GM20431 (cell line): Measurements from ENCODE around the gene SMIM5.

Experiments
- in situ Hi-C: fragments of 300-500 bp; cut with MseI, MboI; formaldehyde crosslinking; loops from one replicate; pipeline ENCODE4 v1.15.0; 2020; ENCODE audit warnings: low sequenced_read_pairs; ENCODE audit not compliant: unreplicated experiment

The SMIM5 gene

DNA sequence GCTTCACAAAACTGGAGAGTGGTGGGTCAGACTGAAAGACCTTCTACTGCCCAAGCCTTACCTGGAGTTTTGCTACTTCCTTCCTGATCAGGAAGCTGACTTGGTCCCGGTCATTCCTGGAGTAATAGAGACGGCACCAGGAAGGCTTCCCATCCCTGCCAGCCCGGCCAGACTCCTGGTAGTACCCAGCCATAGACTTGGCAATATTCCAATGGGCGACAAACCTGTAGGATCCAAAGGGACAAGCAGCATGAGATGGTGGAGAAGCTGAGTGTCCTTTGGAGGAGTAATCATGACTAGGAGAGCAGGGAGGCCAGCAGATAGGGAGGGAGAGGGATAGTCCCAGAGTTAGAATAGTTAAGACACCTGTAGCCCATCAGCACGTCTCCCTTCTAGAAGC, 25.0 kb downstream of the SMIM5 start:
- in situ Hi-C loops: no loop called here

DNA sequence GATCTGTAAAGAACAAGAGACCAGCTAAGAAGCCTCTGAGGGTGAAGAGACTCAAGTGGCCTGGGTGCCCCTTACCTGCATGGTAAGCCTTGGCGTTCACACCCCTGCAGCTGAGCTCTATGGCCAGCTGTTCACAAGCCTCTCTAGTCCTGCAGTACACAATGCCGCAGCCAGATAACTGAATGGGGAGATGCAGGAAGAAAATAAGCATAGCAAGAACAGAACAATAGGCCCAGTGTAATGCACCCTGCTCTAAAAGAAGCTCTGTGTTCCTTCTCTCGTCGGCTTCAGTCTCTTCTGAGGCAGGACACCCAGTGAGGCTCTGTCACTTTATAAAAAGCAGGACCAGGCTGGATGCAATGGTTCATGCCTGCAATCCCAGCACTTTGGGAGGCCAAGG, 28.3 kb downstream of the SMIM5 start:
- in situ Hi-C loops: no loop called here

- in situ Hi-C loops: no loop called here
Observed at GRCh38 chr17:75662511-75662910, 29.3 kb downstream of the SMIM5 start.

DNA sequence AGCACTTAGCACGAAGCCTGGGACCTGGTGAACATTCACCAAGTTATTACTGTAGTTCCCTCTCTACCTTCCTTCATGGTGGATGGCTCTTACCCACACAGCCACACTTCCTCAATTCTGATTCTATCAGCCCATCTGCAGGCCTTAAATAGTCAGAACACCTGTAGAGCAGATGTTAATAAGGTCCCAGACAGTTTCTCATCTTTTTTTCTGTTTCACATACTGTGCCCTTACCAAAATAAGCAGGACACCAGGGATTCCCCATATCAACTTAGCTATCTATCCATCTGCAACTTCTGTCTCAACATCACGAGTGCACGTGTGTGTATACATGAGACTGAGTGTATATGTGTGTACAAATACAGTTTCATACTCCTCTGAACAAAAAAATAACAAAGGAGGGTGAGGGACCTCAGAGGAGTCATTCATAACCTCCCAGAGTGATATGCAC, 30.9 kb downstream of the SMIM5 start:
- in situ Hi-C loops: no loop called here

GRCh38 chr17:75665981-75666380, 32.7 kb downstream of the SMIM5 start:
- in situ Hi-C loops: no loop called here

GRCh38 chr17:75666959-75667790, 33.9 kb downstream of the SMIM5 start, which contains the start of the genes RECQL5 and SAP30BP:
Gene RECQL5 (minus strand): TSS chr17:75667154. CDS start chr17:75666557, 597 bp downstream.
Gene SAP30BP (plus strand): TSS chr17:75667338. CDS start chr17:75667373, 35 bp downstream.
- in situ Hi-C loops: no loop called here

- in situ Hi-C loops: no loop called here
Observed at GRCh38 chr17:75667825-75668224, 34.6 kb downstream of the SMIM5 start.

- in situ Hi-C loops: no loop called here
Observed at GRCh38 chr17:75668489-75668888, 35.3 kb downstream of the SMIM5 start.

- in situ Hi-C loops: loop anchor here (10.0 kb wide), 1 partner anchor 74 kb away; no protein-coding TSS in a partner anchor
Observed at GRCh38 chr17:75670868-75671267, 37.6 kb downstream of the SMIM5 start.

DNA sequence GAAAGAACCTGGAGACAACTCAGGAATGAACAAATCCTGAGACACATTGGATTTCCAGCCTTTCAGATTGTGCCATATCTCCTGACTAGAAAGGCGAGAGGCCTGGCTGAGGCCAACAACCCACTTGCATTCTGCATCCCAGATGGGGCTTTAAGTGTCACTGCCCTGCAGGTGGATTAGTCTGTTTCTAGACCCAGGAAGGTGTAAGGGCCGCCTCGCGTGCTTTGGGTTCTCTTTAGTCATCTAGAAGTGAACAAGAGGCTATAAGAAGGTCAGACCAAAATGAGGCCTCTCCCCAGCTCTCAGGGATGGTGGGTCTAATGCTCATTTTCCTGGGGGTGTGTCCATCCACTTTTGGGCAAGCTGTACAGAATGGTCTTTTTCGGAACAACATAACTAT, 38.8 kb downstream of the SMIM5 start:
- in situ Hi-C loops: loop anchor here (10.0 kb wide), 1 partner anchor 73 kb away; no protein-coding TSS in a partner anchor

GRCh38 chr17:75673487-75673886, 40.3 kb downstream of the SMIM5 start:
- in situ Hi-C loops: loop anchor here (10.0 kb wide), 1 partner anchor 71 kb away; no protein-coding TSS in a partner anchor

DNA sequence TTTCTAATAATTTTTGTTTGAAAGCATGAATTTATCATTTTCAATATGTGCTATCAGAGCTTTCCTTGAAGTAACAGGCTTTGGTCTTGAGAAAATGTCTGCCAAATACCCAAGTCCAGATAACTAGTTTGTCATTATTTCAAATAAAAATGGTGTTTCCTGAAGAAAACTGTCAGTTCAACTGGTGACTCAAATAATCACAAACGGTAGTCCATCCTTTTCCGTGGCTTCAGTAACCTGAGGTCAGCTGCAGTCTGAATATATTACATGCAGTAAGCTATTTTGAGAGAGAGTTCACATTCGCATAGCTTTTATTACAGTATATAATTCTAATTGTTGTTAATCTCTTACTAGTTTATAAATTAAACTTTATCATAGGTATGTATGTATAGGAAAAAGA, 43.2 kb downstream of the SMIM5 start:
- in situ Hi-C loops: loop anchor here (10.0 kb wide), 1 partner anchor 68 kb away; no protein-coding TSS in a partner anchor

DNA sequence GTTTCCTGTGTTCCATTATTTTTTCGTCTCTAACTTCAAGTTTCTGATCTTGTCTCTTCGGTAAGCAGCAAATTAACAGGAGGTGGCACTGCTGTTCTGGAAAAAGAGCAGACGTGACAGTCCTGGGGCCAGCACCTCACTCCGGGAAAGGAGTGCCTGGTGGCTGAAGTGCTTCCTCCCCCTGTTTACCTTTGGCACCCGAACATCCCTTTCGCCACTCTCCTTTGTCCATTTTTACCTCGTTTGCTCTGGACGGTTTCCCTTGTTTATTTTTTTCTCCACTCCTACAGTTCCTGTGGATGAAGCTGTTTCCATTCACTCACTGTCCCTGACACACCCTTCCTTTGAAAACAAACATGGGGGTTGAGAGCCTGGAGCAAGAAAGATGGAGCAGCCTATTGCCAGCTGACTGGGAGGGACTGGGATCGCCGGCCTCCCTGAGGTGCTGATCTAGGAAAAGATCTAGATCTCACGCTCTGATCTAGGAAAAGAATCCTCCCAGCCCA, 46.5 kb downstream of the SMIM5 start:
- in situ Hi-C loops: loop anchor here (10.0 kb wide), 1 partner anchor 65 kb away; no protein-coding TSS in a partner anchor

DNA sequence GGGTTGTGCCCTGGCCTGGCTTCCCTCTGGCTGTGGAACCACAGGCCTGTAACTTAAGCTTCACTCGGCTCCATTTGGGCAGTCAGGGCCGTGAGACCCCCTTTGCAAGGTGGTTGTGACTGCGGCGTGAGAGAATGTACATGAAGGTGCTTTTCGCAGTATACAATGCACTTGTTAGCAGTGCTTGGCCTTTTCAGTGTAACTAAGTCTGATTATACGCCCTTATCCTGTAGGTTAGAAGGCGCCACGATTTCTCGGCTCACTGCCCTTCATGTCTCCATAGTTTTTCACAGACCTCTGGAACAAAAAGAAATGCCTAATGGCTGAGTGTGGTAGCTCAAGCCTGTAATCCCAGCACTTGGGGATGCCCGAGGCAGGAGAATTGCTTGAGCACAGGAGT, 47.2 kb downstream of the SMIM5 start:
- in situ Hi-C loops: no loop called here

GRCh38 chr17:75681289-75681688, 48.1 kb downstream of the SMIM5 start:
- in situ Hi-C loops: no loop called here

- in situ Hi-C loops: no loop called here
Observed at GRCh38 chr17:75683583-75683982, 50.3 kb downstream of the SMIM5 start.

DNA sequence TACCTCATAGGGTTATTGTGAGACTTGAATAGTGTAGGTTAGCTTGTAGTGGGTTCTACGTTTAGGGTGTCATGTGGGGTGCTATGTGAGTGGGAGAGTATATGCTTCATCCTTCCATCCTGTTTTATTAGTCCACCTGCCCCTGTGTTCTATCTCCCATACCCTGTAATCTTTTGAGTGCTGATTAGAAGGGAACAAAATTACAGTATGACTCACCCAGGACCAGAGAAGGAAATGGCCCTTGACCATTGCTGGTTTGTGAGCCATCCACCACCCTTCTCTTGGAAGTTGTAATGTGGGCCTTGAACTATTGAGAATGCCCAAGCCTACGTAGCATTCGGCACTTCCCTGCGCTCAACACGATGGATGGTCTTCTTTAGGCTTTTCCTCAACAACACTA, 51.0 kb downstream of the SMIM5 start:
- in situ Hi-C loops: no loop called here

- in situ Hi-C loops: no loop called here
Observed at GRCh38 chr17:75684924-75685323, 51.7 kb downstream of the SMIM5 start.

- in situ Hi-C loops: no loop called here
Observed at GRCh38 chr17:75685499-75685898, 52.3 kb downstream of the SMIM5 start.

- in situ Hi-C loops: no loop called here
Observed at GRCh38 chr17:75688209-75688825, 55.1 kb downstream of the SMIM5 start.

- in situ Hi-C loops: no loop called here
Observed at GRCh38 chr17:75689441-75689873, 56.2 kb downstream of the SMIM5 start.
